H1 (cell line): ENCODE measurements around the gene CHST13. TPM values are rescaled to one million over a fixed set of nuclear protein-coding genes. Genes with fewer than 3 reads are reported as not detected.

Source experiments
- CTCF ChIA-PET: fragments of 300-600 bp; sonication (Branson Sonifier 250); formaldehyde crosslinking; loops from one replicate; lab custom pipeline; 2021; ENCODE audit not compliant: partially characterized antibody; lab: Charles Lee
- POLR2A ChIA-PET: fragments of 300-600 bp; sonication (Branson Sonifier 250); formaldehyde crosslinking; loops from one replicate; lab custom pipeline; 2021; ENCODE audit warnings: inconsistent platforms; ENCODE audit not compliant: partially characterized antibody; lab: Charles Lee
- DNase-seq, 2 experiments: peaks; one replicate each; pipeline versions ENCODE4 v3.0.0 to v3.0.0-alpha.2; 2010 to 2022; ENCODE audit warnings: low spot score in 2 of 2, low read depth in 1 of 2, mixed read lengths in 1 of 2
- FAIRE-seq: peaks from 2 replicates; lab custom pipeline; 2011; peaks lifted over from hg19 to GRCh38; lab: Jason Lieb, UNC
- H2AFZ ChIP-seq: 2 replicates; pipeline ENCODE4 v1.8.1; 2012; ENCODE audit warnings: low read length, inconsistent platforms
- H2AK5ac ChIP-seq: 2 replicates; pipeline ENCODE4 v1.6.1; 2013; ENCODE audit warnings: low read depth, low read length
- H2BK120ac ChIP-seq: replicated peaks from 2 replicates; pipeline ENCODE3; 2013; ENCODE audit warnings: low read depth, low read length, inconsistent platforms
- H2BK12ac ChIP-seq: 2 replicates; pipeline ENCODE4 v1.6.1; 2013; ENCODE audit warnings: low read depth, low read length
- H2BK15ac ChIP-seq: 2 replicates; pipeline ENCODE4 v1.6.1; 2013; ENCODE audit warnings: low read length
- H2BK20ac ChIP-seq: 2 replicates; pipeline ENCODE4 v1.6.1; 2013; ENCODE audit warnings: low read length
- H2BK5ac ChIP-seq: 2 replicates; pipeline ENCODE4 v1.6.1; 2013; ENCODE audit warnings: low read depth, low read length
- H3K14ac ChIP-seq: 2 replicates; pipeline ENCODE4 v1.6.1; 2013; ENCODE audit warnings: inconsistent platforms; ENCODE audit not compliant: insufficient read length
- H3K18ac ChIP-seq: 2 replicates; pipeline ENCODE4 v1.6.1; 2013; ENCODE audit warnings: low read length; ENCODE audit errors: extremely low read depth
- H3K23ac ChIP-seq: 2 replicates; pipeline ENCODE4 v1.6.1; 2013; ENCODE audit warnings: inconsistent platforms; ENCODE audit not compliant: insufficient read length
- H3K23me2 ChIP-seq: 2 replicates; pipeline ENCODE4 v1.6.1; 2013; ENCODE audit warnings: low read depth, low read length
- H3K27ac ChIP-seq: 2 replicates; pipeline ENCODE4 v1.6.1; 2011; ENCODE audit warnings: low read depth, low read length, inconsistent platforms
- H3K27me3 ChIP-seq, 4 experiments: replicated peaks in 1 of 4; 1 replicate in 1 of 4; 2 replicates in 3 of 4; pipeline versions ENCODE4 v1.6.1 to v1.8.1; 2011 to 2013; ENCODE audit warnings: low read length in 3 of 4, mild to moderate bottlenecking in 3 of 4, inconsistent platforms in 2 of 4, mixed read lengths in 2 of 4, moderate library complexity in 1 of 4; ENCODE audit not compliant: control insufficient read depth in 3 of 4, insufficient read depth in 3 of 4; ENCODE audit errors: extremely low read depth in 1 of 4
- H3K36me3 ChIP-seq, 4 experiments: 2 replicates each; pipeline versions ENCODE4 v1.6.1 to v1.8.1; 2011 to 2013; ENCODE audit warnings: mild to moderate bottlenecking in 4 of 4, low read length in 3 of 4, moderate library complexity in 2 of 4, control low read depth in 1 of 4, inconsistent platforms in 1 of 4; ENCODE audit not compliant: insufficient read depth in 4 of 4, control insufficient read depth in 2 of 4
- H3K4ac ChIP-seq: replicated peaks from 2 replicates; pipeline ENCODE3; 2013; ENCODE audit warnings: low read length, low read depth, mixed read lengths, inconsistent platforms; ENCODE audit not compliant: insufficient read length
- H3K4me1 ChIP-seq, 4 experiments: replicated peaks in 1 of 4; 1 replicate in 1 of 4; 2 replicates in 3 of 4; pipeline versions ENCODE4 v1.6.1 to v1.8.1; 2011 to 2013; ENCODE audit warnings: low read length in 3 of 4, inconsistent platforms in 2 of 4, mixed read lengths in 1 of 4; ENCODE audit not compliant: insufficient read depth in 4 of 4, control insufficient read depth in 3 of 4
- H3K4me2 ChIP-seq, 2 experiments: 2 replicates each; pipeline versions ENCODE4 v1.6.1 to v1.8.1; 2011 to 2013; ENCODE audit warnings: low read depth in 2 of 2, low read length in 2 of 2, control low read depth in 1 of 2, inconsistent platforms in 1 of 2, mild to moderate bottlenecking in 1 of 2; ENCODE audit not compliant: insufficient read depth in 1 of 2
- H3K4me3 ChIP-seq, 4 experiments: fragments of 200-600, 300-600 bp in 1 of 4; sonication (generic), shearing (Covaris generic), sonication (Bioruptor Twin) in 1 of 4; 2 replicates each; pipeline versions ENCODE4 v1.5.1 to v1.8.1; 2011 to 2016; ENCODE audit warnings: low read length in 4 of 4, low read depth in 3 of 4, control low read depth in 2 of 4, inconsistent platforms in 2 of 4, mild to moderate bottlenecking in 2 of 4, mixed read lengths in 1 of 4, moderate library complexity in 1 of 4; ENCODE audit not compliant: insufficient read depth in 2 of 4; ENCODE audit errors: extremely low read depth in 1 of 4
- H3K56ac ChIP-seq: replicated peaks from 2 replicates; pipeline ENCODE3; 2013; ENCODE audit warnings: low read depth, mild to moderate bottlenecking, mixed read lengths, low read length, inconsistent platforms; ENCODE audit not compliant: insufficient read length
- H3K79me1 ChIP-seq: 2 replicates; pipeline ENCODE4 v1.6.1; 2013; ENCODE audit warnings: low read depth, low read length, control low read depth
- H3K79me2 ChIP-seq, 2 experiments: 2 replicates each; pipeline versions ENCODE4 v1.6.1 to v1.8.1; 2012 to 2013; ENCODE audit warnings: low read length in 2 of 2, mild to moderate bottlenecking in 2 of 2, inconsistent platforms in 1 of 2; ENCODE audit not compliant: insufficient read depth in 2 of 2, control insufficient read depth in 1 of 2
- H3K9ac ChIP-seq, 4 experiments: replicated peaks in 1 of 4; 1 replicate in 1 of 4; 2 replicates in 3 of 4; pipeline versions ENCODE4 v1.6.1 to v1.8.1; 2011 to 2013; ENCODE audit warnings: low read depth in 3 of 4, low read length in 3 of 4, control low read depth in 2 of 4, mild to moderate bottlenecking in 2 of 4, moderate library complexity in 2 of 4, inconsistent platforms in 1 of 4; ENCODE audit errors: extremely low read depth in 1 of 4
- H3K9me3 ChIP-seq, 2 experiments: 2 replicates each; pipeline versions ENCODE4 v1.6.1 to v1.8.1; 2012 to 2013; ENCODE audit warnings: mild to moderate bottlenecking in 2 of 2, moderate library complexity in 2 of 2, control low read depth in 1 of 2, inconsistent platforms in 1 of 2, low read depth in 1 of 2, low read length in 1 of 2, mixed read lengths in 1 of 2; ENCODE audit not compliant: insufficient read depth in 2 of 2
- H4K20me1 ChIP-seq, 2 experiments: replicated peaks in 1 of 2; 2 replicates each; pipeline versions ENCODE3 to v1.8.1; 2011 to 2013; ENCODE audit warnings: inconsistent platforms in 2 of 2, low read length in 2 of 2, mild to moderate bottlenecking in 1 of 2; ENCODE audit not compliant: insufficient read depth in 2 of 2, control insufficient read depth in 1 of 2
- H4K5ac ChIP-seq: 2 replicates; pipeline ENCODE4 v1.6.1; 2013; ENCODE audit warnings: low read length, low read depth, mixed read lengths, inconsistent platforms; ENCODE audit not compliant: insufficient read length
- H4K8ac ChIP-seq: 2 replicates; pipeline ENCODE4 v1.8.0; 2013; ENCODE audit warnings: mild to moderate bottlenecking, moderate library complexity, low read length, inconsistent platforms; ENCODE audit not compliant: insufficient read depth; ENCODE audit errors: extremely low read depth
- H4K91ac ChIP-seq: replicated peaks from 2 replicates; pipeline ENCODE3; 2013; ENCODE audit warnings: low read length, mixed read lengths, inconsistent platforms; ENCODE audit not compliant: insufficient read length
- BACH1 ChIP-seq: IDR thresholded peaks from 2 replicates; pipeline ENCODE4 v1.6.1; 2012; ENCODE audit warnings: low read length, improper control_type of control experiment
- BRCA1 ChIP-seq: IDR thresholded peaks from 2 replicates; pipeline ENCODE4 v1.6.1; 2012; ENCODE audit warnings: low read depth, low read length, improper control_type of control experiment
- CREB1 ChIP-seq: IDR thresholded peaks from 2 replicates; pipeline ENCODE4 v1.6.1; 2012; ENCODE audit warnings: inconsistent platforms
- RBBP5 ChIP-seq: IDR thresholded peaks from 2 replicates; pipeline ENCODE4 v1.7.1; 2012; ENCODE audit warnings: low read depth, mild to moderate bottlenecking, inconsistent platforms, low read length, moderate library complexity, borderline replicate concordance
- TEAD4 ChIP-seq: IDR thresholded peaks from 2 replicates; pipeline ENCODE4 v1.6.1; 2012; ENCODE audit warnings: low read depth, low read length, inconsistent platforms, mixed read lengths
- WGBS, 2 experiments: shearing (Covaris generic) in 1 of 2; methylation state at CpG; one replicate each; pipeline versions ENCODE4 v1.1.6 to v1.1.7; 2013 to 2015; ENCODE audit warnings: low lambda C conversion rate in 2 of 2, mixed read lengths in 2 of 2, inconsistent platforms in 1 of 2, low coverage in 1 of 2, missing lambda C conversion rate in 1 of 2; ENCODE audit not compliant: insufficient replicate concordance in 2 of 2, insufficient coverage in 1 of 2, insufficient read length in 1 of 2; ENCODE audit errors: extremely low coverage in 1 of 2, missing lambda C conversion rate in 1 of 2; 5-methylcytosine and 5-hydroxymethylcytosine counted together
- polyA plus RNA-seq, 7 experiments: library from polyadenylated mRNA; depleted of rRNA in 3 of 7; stranded (reverse) in 5 of 7; unstranded in 2 of 7; fragments of >200 nt in 5 of 7; fragments of 200-250 nt in 2 of 7; gene quantifications; 1 replicate in 5 of 7; 2 replicates in 1 of 7; 4 replicates in 1 of 7; pipeline versions ENCODE4 v1.2.1 to v1.2.3, GENCODE V29; 2011 to 2013; ENCODE audit warnings: missing spikeins in 2 of 7, mixed read lengths in 2 of 7
- total RNA-seq: library from RNA; stranded (reverse); fragmentation: NEBNext Ultra II Directional; extraction: Animal tissue kit (Norgen Biotek cat#: 25700); gene quantifications from 2 replicates; pipeline ENCODE4 v1.2.1, GENCODE V29; 2021

Gene CHST13
- total and polyA plus RNA-seq, 2 of the 8 experiments (the other 6 are each of a cell fraction or from before 2014, with no cell fraction given), result 5.4 to 11.7 TPM

DNA sequence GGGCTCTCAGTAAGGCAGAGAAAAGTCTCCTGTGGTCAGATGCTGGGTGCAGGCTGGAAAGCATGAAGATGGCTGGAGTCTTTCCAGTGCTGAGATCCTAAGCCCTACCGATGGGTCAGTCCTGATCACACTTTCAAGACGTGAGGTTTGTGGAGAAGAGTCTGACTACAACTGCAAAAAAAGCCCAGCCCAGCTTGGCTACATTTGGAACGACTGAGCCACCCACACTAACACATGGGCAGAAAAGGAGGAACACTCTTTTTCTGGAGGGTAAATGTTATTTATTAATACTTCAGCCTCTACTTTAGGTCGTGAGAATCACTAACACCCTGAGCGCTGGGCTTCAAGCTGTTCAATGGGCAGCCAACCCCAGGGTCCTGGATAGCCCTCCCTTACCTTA, 56.8 kb downstream of the CHST13 start:
- no peak overlapping the region for H3K18ac ChIP-seq
- no peak for FAIRE-seq
- H3K4me3 ChIP-seq, result no peak overlapping the region
- H3K23ac ChIP-seq, result no peak overlapping the region
- H4K20me1 ChIP-seq, result no peaks in the 10 kb centered on the region
- H2BK20ac ChIP-seq, result no peak overlapping the region
- no peak overlapping the region for H3K14ac ChIP-seq
- H2AK5ac ChIP-seq, result no peak overlapping the region
- no peak overlapping the region for H2BK12ac ChIP-seq
- no peaks in the 10 kb centered on the region for H3K23me2 ChIP-seq
- H3K4ac ChIP-seq, result no peak overlapping the region
- H3K79me1 ChIP-seq, result no peaks in the 10 kb centered on the region
- H3K56ac ChIP-seq, result no peak overlapping the region
- no peak overlapping the region for H3K4me2 ChIP-seq
- H4K8ac ChIP-seq, result no peak overlapping the region
- no peak overlapping the region for H4K91ac ChIP-seq
- H2BK120ac ChIP-seq, result no peak overlapping the region
- H2AFZ ChIP-seq, result no peak overlapping the region
- H4K5ac ChIP-seq, result no peak overlapping the region
- DNase-seq, result no peak
- no peak overlapping the region for H3K27ac ChIP-seq
- no peaks in the 10 kb centered on the region for H3K9me3 ChIP-seq
- no peaks in the 10 kb centered on the region for H3K36me3 ChIP-seq
- H2BK5ac ChIP-seq, result no peak overlapping the region
- H3K4me1 ChIP-seq, result no peaks in the 10 kb centered on the region
- no peaks in the 10 kb centered on the region; a peak in 1 of 7 replicates for H3K27me3 ChIP-seq
- no peak overlapping the region for H2BK15ac ChIP-seq
- CTCF ChIA-PET, result interaction anchor here (1.5 to 1.8 kb wide), 2 partner anchors 12 to 72 kb away, joined by 4 to 6 read pairs; no protein-coding TSS in a partner anchor
- H3K79me2 ChIP-seq, result no peaks in the 10 kb centered on the region
- H3K9ac ChIP-seq, result no peak overlapping the region
- no peak for TF ChIP-seq BACH1
- no peak for TF ChIP-seq RBBP5
- no peak for TF ChIP-seq TEAD4
- TF ChIP-seq CREB1, result no peak
- TF ChIP-seq BRCA1, result no peak
- POLR2A ChIA-PET, result no interaction called here
- 87% methylated on average over 5 of the region's 5 CpGs; no CpG with 5 or more reads in 1 of the 2 experiments for WGBS, 2 experiments
